Chondrocyte (in vitro differentiated cells): ENCODE measurements around the gene CRHR1. TPM values are rescaled to one million over a fixed set of nuclear protein-coding genes. Genes with fewer than 3 reads are reported as not detected.
A peak's percentile ranks its signal among the peaks of the same experiment; 100 is the strongest.

Source experiments
- DNase-seq: peaks from one replicate; pipeline ENCODE4 v3.0.0; 2021; ENCODE audit warnings: mixed read lengths, low spot score
- H3K27ac Mint-ChIP-seq: one replicate; pipeline ENCODE4 v1.8.0; 2021; ENCODE audit warnings: mild to moderate bottlenecking, moderate library complexity, mixed read lengths; ENCODE audit not compliant: unreplicated experiment
- H3K27me3 Mint-ChIP-seq: 2 replicates; pipeline ENCODE4 v1.8.0; 2021; ENCODE audit warnings: low read depth, mixed read lengths
- H3K36me3 Mint-ChIP-seq: 2 replicates; pipeline ENCODE4 v1.8.0; 2021; ENCODE audit warnings: low read depth, mixed read lengths
- H3K4me1 Mint-ChIP-seq: 2 replicates; pipeline ENCODE4 v1.8.0; 2021; ENCODE audit warnings: low read depth, mild to moderate bottlenecking, mixed read lengths
- H3K4me3 Mint-ChIP-seq: one replicate; pipeline ENCODE4 v1.8.0; 2021; ENCODE audit warnings: mild to moderate bottlenecking, moderate library complexity, mixed read lengths; ENCODE audit not compliant: unreplicated experiment
- H3K9me3 Mint-ChIP-seq: 2 replicates; pipeline ENCODE4 v1.8.0; 2021; ENCODE audit warnings: low read depth, mixed read lengths
- CTCF ChIP-seq: fragments of 200-600 bp; sonication (generic); IDR thresholded peaks from 2 replicates; pipeline ENCODE4 v1.5.0; 2021; ENCODE audit warnings: antibody characterized with exemption, mild to moderate bottlenecking, moderate library complexity
- long read RNA-seq: library from polyadenylated mRNA; stranded (forward); transcript quantifications from one replicate; pipeline ENCODE4 v2.0.0, GENCODE V29; 2021
- total RNA-seq: library from RNA; stranded (reverse); gene quantifications from 3 replicates; pipeline ENCODE4 v1.2.1, GENCODE V29; 2021

The CRHR1 gene
- total RNA-seq, result not detected in 3 replicates
- long read RNA-seq, result 0 reads

DNA sequence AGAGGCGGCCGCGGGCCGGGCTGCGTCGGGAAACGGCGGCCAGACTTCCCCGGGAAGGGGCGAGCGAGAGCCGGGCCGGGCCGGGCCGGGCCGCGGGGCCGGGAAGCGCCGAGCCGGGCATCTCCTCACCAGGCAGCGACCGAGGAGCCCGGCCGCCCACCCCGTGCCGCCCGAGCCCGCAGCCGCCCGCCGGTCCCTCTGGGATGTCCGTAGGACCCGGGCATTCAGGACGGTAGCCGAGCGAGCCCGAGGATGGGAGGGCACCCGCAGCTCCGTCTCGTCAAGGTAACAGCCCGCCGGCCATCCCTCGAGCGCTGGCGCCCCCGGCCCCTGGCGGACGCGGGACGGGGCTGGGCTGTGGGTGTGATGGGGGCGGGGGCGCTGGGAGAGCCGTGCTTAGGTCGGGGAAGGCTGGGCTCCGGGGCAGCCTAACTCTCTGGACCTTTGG, at the start of gene CRHR1:
Gene CRHR1 (plus strand): TSS at position 28 of the 448 bp plus-strand sequence. CDS start 225 bp downstream, at position 253.
- TF ChIP-seq CTCF, result no peak
- Mint-ChIP-seq H3K4me3 (peak within 1 kb of the TSS; percentile 68), H3K27ac (no peak within 1 kb of the TSS), H3K4me1 (peaks cover 5% of the 10 kb centered on the region), H3K27me3 (peaks cover 61% of the 10 kb centered on the region), H3K36me3 (peaks cover 3% of the 10 kb centered on the region), H3K9me3 (no peaks in the 10 kb centered on the region)
- no peak for DNase-seq

GRCh38 chr17:45734598-45734997, 49.5 kb upstream of the CRHR1 start:
- no peak overlapping the region for H3K27ac Mint-ChIP-seq
- H3K27me3 Mint-ChIP-seq, result peaks cover 34% of the 10 kb centered on the region
- no peaks in the 10 kb centered on the region for H3K4me1 Mint-ChIP-seq
- TF ChIP-seq CTCF, result no peak
- no peak overlapping the region for H3K4me3 Mint-ChIP-seq
- DNase-seq, result no peak
- H3K9me3 Mint-ChIP-seq, result peaks cover 24% of the 10 kb centered on the region
- H3K36me3 Mint-ChIP-seq, result peaks cover 4% of the 10 kb centered on the region

DNA sequence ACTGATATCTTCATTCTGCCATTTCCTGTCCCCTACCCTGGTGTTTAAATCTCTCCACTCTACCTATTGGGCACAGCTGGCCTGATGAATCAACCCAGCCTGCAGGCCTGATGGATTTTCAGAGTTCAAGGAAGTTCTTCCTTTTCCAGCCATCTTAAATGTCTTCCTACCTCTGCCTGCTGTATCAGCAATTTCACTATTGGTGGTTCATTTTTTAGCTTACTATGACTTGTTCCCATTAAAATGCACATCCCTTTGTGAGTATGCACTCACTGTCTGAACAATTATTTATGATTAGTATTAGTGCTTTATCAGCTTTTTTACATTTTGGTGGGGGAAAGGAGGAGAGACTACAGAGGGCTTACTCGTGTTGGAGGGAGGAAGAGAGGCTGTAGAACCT, 48.6 kb upstream of the CRHR1 start:
- Mint-ChIP-seq H3K4me1 (no peaks in the 10 kb centered on the region), H3K9me3 (peaks cover 18% of the 10 kb centered on the region), H3K4me3 (no peak overlapping the region), H3K27me3 (peaks cover 34% of the 10 kb centered on the region), H3K36me3 (peaks cover 4% of the 10 kb centered on the region), H3K27ac (no peak overlapping the region)
- DNase-seq, result no peak
- no peak for TF ChIP-seq CTCF

DNA sequence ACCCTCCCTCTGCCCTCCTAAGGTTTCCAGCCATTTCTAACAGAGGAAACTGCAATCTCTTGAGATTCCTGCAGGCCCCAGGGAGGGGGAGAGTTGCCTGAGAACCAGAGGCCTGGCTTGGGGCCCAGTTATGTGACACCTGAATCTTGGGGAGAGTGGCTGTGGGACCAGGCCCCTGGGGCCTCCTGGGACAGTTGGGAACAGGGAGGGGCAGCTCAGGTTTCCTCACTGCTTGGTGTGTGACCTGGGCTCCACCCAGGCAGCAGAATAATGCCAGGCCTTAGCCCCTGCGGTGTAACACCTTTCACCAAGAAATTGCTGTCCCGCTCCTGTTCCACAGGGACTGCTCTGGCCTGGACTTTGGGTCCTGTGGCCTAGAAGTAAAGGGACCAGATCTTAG, 44.3 kb upstream of the CRHR1 start:
- Mint-ChIP-seq H3K36me3 (no peaks in the 10 kb centered on the region), H3K4me1 (no peaks in the 10 kb centered on the region), H3K4me3 (no peak overlapping the region), H3K27me3 (peaks cover 54% of the 10 kb centered on the region), H3K9me3 (peaks cover 6% of the 10 kb centered on the region), H3K27ac (no peak overlapping the region)
- DNase-seq, result no peak
- TF ChIP-seq CTCF, result no peak

- DNase-seq, result no peak
- no peak overlapping the region for H3K4me3 Mint-ChIP-seq
- H3K9me3 Mint-ChIP-seq, result peaks cover 6% of the 10 kb centered on the region
- H3K27me3 Mint-ChIP-seq, result peaks cover 52% of the 10 kb centered on the region
- no peak for TF ChIP-seq CTCF
- no peak overlapping the region for H3K27ac Mint-ChIP-seq
- H3K4me1 Mint-ChIP-seq, result no peaks in the 10 kb centered on the region
- no peaks in the 10 kb centered on the region for H3K36me3 Mint-ChIP-seq
These were observed 43.4 kb upstream of the CRHR1 start for GRCh38 chr17:45740553-45741330.
